Pancreas (tissue), 10 donors: Measurements from ENCODE around the gene ABCD3. TPM values are rescaled to one million over a fixed set of nuclear protein-coding genes. Genes with fewer than 3 reads are reported as not detected.
A peak's percentile ranks its signal among the peaks of the same experiment; 100 is the strongest.
"Not testable (repeated sequence)": the region's sequence is repeated elsewhere in the genome, so short reads cannot be mapped to it uniquely, and the experiment has no call there.

Experiments
- ATAC-seq, 4 donors: fragments of 200-7000 bp; cut with Tn5 transposase; one replicate each; pipeline versions ENCODE4 v1.8.0 to v1.9.1; 2020; ENCODE audit warnings: mild to moderate bottlenecking in 4 of 4, moderate library complexity in 4 of 4
- DNase-seq, 6 donors: peaks; one replicate each; pipeline ENCODE4 v3.0.0-alpha.2; 2020
- FAIRE-seq: peaks from 2 replicates; lab custom pipeline; 2012; peaks lifted over from hg19 to GRCh38; lab: Jason Lieb, UNC
- H3K27ac ChIP-seq, 4 donors: fragments of 200-600 bp; sonication (generic); 1 replicate in 3 of 4; 2 replicates in 1 of 4; pipeline versions ENCODE4 v1.5.0 to v1.8.0; 2020
- H3K27me3 ChIP-seq, 4 donors: fragments of 200-600 bp; one replicate each; pipeline ENCODE4 v1.8.0; 2021
- H3K36me3 ChIP-seq, 3 donors: fragments of 200-600 bp; sonication (generic) in 1 of 3; one replicate each; pipeline versions ENCODE4 v1.5.0 to v1.8.0; 2020 to 2021
- H3K4me1 ChIP-seq, 3 donors: fragments of 200-600 bp; one replicate each; pipeline ENCODE4 v1.8.0; 2021
- H3K4me3 ChIP-seq, 4 donors: fragments of 200-600 bp; sonication (generic) in 2 of 4; one replicate each; pipeline versions ENCODE4 v1.5.0 to v1.8.0; 2020 to 2021
- H3K9me3 ChIP-seq, 4 donors: fragments of 200-600 bp; one replicate each; pipeline ENCODE4 v1.8.0; 2021
- CTCF ChIP-seq, 4 donors: fragments of 200-600 bp; sonication (generic) in 3 of 4; IDR thresholded peaks; one replicate each; pipeline versions ENCODE4 v1.5.0 to v1.8.0; 2021; ENCODE audit warnings: antibody characterized with exemption in 4 of 4
- WGBS, 2 donors: extraction: QIAGEN DNeasy Blood & Tissue Kit; methylation state at CpG; one replicate each; pipeline ENCODE4 v1.1.7; 2013; 5-methylcytosine and 5-hydroxymethylcytosine counted together
- intact Hi-C, 3 donors: fragments of 100-400 bp; cut with DNase I; formaldehyde crosslinking; loops; one replicate each; pipeline versions ENCODE4 v1.11.1 to v1.14.2; 2022
- polyA plus RNA-seq, 2 donors: library from polyadenylated mRNA; stranded (reverse); fragments of 200-250 nt; gene quantifications; one replicate each; pipeline ENCODE4 v1.2.3, GENCODE V29; 2013
- total RNA-seq, 6 donors: library from RNA; stranded (reverse); fragmentation: NEBNext Ultra II Directional in 4 of 6; extraction: Animal tissue kit (Norgen Biotek cat#: 25700) in 4 of 6; gene quantifications; one replicate each; pipeline versions ENCODE4 v1.2.1 to v1.2.4, GENCODE V29; 2021 to 2023
- donor health status: healthy with polysubstance abuse.
- donor health status: DM: no; HTN: no; CAD: no; lungs with moderate emphysema.
- donor health status: DM: no; HTN: no; CAD: no.
- donor health status: control.
- donor health status: control.
- donor health status: Bipolar disorder and iron deficiency.
- donor health status: DM: yes; HTN: yes; CAD: no.
- donor health status: DM: no; HTN: no; CAD: no.
- donor health status: DM: no; HTN: no; CAD: no.
- donor health status: DM: yes; HTN: yes; CAD: no.

The ABCD3 gene
- total and polyA plus RNA-seq, 8 donors, result 11.7 to 35.8 (median 30.8) TPM

- H3K9me3 ChIP-seq, result no peaks in the 10 kb centered on the region
- H3K27ac ChIP-seq, result no peak overlapping the region
- 93 to 100% methylated on average over 1 of the region's 1 CpG for WGBS, 2 donors
- DNase-seq, result no peak
- no peaks in the 10 kb centered on the region for H3K27me3 ChIP-seq
- no peak for ATAC-seq
- intact Hi-C loops, result no loop called here
- peaks cover 0 to 7% (median 3%) of the 10 kb centered on the region in 3 donors for H3K4me1 ChIP-seq
- no peaks in the 10 kb centered on the region for H3K36me3 ChIP-seq
- H3K4me3 ChIP-seq, result no peak overlapping the region
- FAIRE-seq, result no peak
- no peak for TF ChIP-seq CTCF (IDR thresholded peaks at IDR 0.05)
Observed at GRCh38 chr1:94559921-94560320, 141.7 kb downstream of the ABCD3 start.

GRCh38 chr1:94560333-94560732 is 142.1 kb downstream of the ABCD3 start:
- no peak for TF ChIP-seq CTCF (IDR thresholded peaks at IDR 0.05)
- Histone ChIP-seq H3K27ac (no peak overlapping the region), H3K4me1 (peaks cover 0 to 7% (median 3%) of the 10 kb centered on the region in 3 donors), H3K27me3 (no peaks in the 10 kb centered on the region), H3K4me3 (no peak overlapping the region), H3K9me3 (no peaks in the 10 kb centered on the region), H3K36me3 (no peaks in the 10 kb centered on the region)
- ATAC-seq (no peak), FAIRE-seq (no peak), DNase-seq (no peak)
- WGBS, 2 donors, result 64 to 93% methylated on average over 1 of the region's 1 CpG
- intact Hi-C loops, result no loop called here

GRCh38 chr1:94562519-94563260 is 144.5 kb downstream of the ABCD3 start:
- no peak for TF ChIP-seq CTCF (IDR thresholded peaks at IDR 0.05)
- intact Hi-C loops, result no loop called here
- no peaks in the 10 kb centered on the region for H3K9me3 ChIP-seq
- ATAC-seq, result peak in 3 of 4 donors; percentile 82 to 96 (median 85)
- no peaks in the 10 kb centered on the region for H3K36me3 ChIP-seq
- peak overlapping the region in 2 of 4 donors; percentile 16 to 18 for H3K27ac ChIP-seq
- peaks cover 0 to 7% (median 3%) of the 10 kb centered on the region in 3 donors for H3K4me1 ChIP-seq
- H3K27me3 ChIP-seq, result no peaks in the 10 kb centered on the region
- no peak for FAIRE-seq
- 59 to 61% methylated on average over 12 of the region's 12 CpGs for WGBS, 2 donors
- DNase-seq, result no peak
- no peak overlapping the region for H3K4me3 ChIP-seq

- 94 to 97% methylated on average over 2 of the region's 2 CpGs for WGBS, 2 donors
- intact Hi-C loops, result no loop called here
- Histone ChIP-seq H3K27me3 (no peaks in the 10 kb centered on the region), H3K27ac (no peak overlapping the region), H3K9me3 (no peaks in the 10 kb centered on the region), H3K4me1 (peaks cover 0 to 7% (median 0%) of the 10 kb centered on the region in 3 donors), H3K4me3 (no peak overlapping the region), H3K36me3 (no peaks in the 10 kb centered on the region)
- ATAC-seq (no peak), FAIRE-seq (no peak), DNase-seq (no peak)
- TF ChIP-seq CTCF (IDR thresholded peaks at IDR 0.05), result no peak
Observed at GRCh38 chr1:94565901-94566300, 147.7 kb downstream of the ABCD3 start.

GRCh38 chr1:94566436-94566835 is 148.2 kb downstream of the ABCD3 start:
- H3K36me3 ChIP-seq, H3K4me3 ChIP-seq, ATAC-seq, DNase-seq, H3K9me3 ChIP-seq, H3K27me3 ChIP-seq, FAIRE-seq, H3K27ac ChIP-seq, H3K4me1 ChIP-seq, intact Hi-C loops: not testable (repeated sequence)
- 74 to 77% methylated on average over 5 of the region's 5 CpGs for WGBS, 2 donors

GRCh38 chr1:94567975-94568607 is 149.9 kb downstream of the ABCD3 start:
- H3K27ac ChIP-seq, ATAC-seq, H3K4me1 ChIP-seq, H3K4me3 ChIP-seq, DNase-seq, H3K27me3 ChIP-seq, H3K9me3 ChIP-seq, H3K36me3 ChIP-seq, intact Hi-C loops, FAIRE-seq: not testable (repeated sequence)
- WGBS, 2 donors, result 93 to 94% methylated on average over 2 of the region's 2 CpGs
